HG03460 (cell line): ENCODE data around the gene OPRM1.
"Not testable (repeated sequence)": the region's sequence is repeated elsewhere in the genome, so short reads cannot be mapped to it uniquely, and the experiment has no call there.

Experiments
- ATAC-seq: cut with Tn5 transposase; IDR thresholded peaks from one replicate; pipeline ENCODE4 v1.9.1; 2021; ENCODE audit not compliant: unreplicated experiment

The OPRM1 gene

GRCh38 chr6:154236646-154237301, 197.7 kb downstream of the OPRM1 start:
- no peak for ATAC-seq

- ATAC-seq, result no peak
These were observed 199.8 kb downstream of the OPRM1 start for GRCh38 chr6:154238831-154239230.

GRCh38 chr6:154239392-154239791, 200.4 kb downstream of the OPRM1 start:
- ATAC-seq, result no peak

- not testable (repeated sequence) for ATAC-seq
These were observed 202.0 kb downstream of the OPRM1 start for GRCh38 chr6:154241061-154241460.

- ATAC-seq, result no peak
These were observed 202.5 kb downstream of the OPRM1 start for GRCh38 chr6:154241581-154241980.

- no peak for ATAC-seq
These were observed 203.7 kb downstream of the OPRM1 start for GRCh38 chr6:154242617-154243357.

GRCh38 chr6:154243793-154244750, 205.0 kb downstream of the OPRM1 start:
- ATAC-seq, result no peak

GRCh38 chr6:154245506-154245905, 206.5 kb downstream of the OPRM1 start:
- no peak for ATAC-seq

- no peak for ATAC-seq
These were observed 207.7 kb downstream of the OPRM1 start for GRCh38 chr6:154246723-154247118.

DNA sequence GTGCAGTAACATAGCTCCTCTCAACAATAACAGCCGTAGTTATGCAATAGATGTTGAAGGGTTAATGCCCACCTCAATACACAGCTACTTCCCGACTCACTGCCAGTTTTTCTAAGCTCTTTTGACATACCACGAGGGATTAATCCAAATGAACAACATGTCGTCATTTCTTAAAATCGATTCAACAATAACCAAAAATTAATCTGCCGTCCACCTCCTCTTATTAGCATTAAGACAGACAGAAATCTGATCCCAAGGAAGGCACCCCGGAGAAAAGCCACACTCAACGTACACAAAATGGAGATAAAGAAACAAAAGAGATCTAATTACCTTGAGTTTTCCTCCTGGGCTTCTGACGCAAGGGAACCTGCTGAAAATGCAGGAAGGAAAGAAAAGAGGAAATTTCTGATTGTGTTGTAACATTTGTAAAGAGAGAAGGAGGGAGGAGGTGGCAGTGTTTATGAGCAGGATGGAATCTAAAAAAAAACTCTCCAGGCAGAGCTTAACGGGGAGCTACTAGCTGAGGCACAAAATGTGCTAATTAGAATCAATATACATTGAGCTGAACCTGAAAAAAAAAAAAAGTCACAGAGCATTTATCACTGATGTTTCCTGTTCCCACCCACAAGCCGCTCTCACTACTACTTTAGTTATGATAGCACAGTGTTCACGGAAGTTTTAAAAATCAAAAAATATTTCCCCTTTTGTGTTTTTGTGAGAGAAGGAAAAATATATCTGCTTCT, 208.2 kb downstream of the OPRM1 start:
- ATAC-seq, result peak; percentile 32

- peak; percentile 62 for ATAC-seq
These were observed 210.7 kb downstream of the OPRM1 start for GRCh38 chr6:154249499-154250298.

- no peak for ATAC-seq
These were observed 212.1 kb downstream of the OPRM1 start for GRCh38 chr6:154251116-154251515.

DNA sequence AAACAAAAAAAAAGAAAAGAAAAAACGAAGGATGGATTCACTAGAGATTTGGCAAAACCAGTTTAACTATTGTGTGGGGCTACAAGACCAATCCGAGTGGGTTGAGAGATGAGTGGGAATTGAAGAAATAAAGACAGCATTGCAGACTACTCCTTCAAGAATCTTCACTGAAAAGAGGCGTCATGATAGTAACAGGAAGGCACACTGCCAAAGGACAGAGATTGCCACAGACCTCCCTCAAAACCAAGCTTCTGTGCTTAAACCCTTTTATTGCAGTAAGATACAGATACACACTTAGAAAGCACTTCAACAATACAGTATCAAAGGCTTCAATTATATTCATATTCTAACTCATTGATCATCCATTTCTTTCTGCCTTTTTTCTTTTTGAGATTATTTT, 213.6 kb downstream of the OPRM1 start:
- no peak for ATAC-seq

DNA sequence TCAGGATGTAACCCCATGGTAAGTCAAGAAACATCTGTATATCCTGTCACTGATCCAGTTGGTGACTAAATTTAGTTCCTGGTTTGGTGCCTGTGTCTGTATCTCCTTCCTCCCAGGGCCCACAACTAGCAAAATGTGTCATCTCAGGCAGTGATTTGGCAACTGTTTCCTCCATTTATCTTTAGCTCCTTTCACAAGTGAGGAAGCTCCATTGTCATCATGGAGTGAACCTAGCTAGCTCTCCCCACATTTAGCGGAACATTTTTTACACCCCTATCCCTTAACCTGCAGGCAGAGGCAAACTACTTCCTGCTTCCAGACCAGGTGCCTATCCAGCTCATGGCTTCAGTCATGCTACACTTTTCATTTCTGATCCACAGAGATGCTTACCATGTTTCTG, 218.0 kb downstream of the OPRM1 start:
- no peak for ATAC-seq

- peak; percentile 77 for ATAC-seq
These were observed 219.2 kb downstream of the OPRM1 start for GRCh38 chr6:154258064-154258757.

GRCh38 chr6:154261688-154262397, 222.8 kb downstream of the OPRM1 start:
- ATAC-seq, result no peak

GRCh38 chr6:154266560-154267099, 227.6 kb downstream of the OPRM1 start:
- ATAC-seq, result no peak

DNA sequence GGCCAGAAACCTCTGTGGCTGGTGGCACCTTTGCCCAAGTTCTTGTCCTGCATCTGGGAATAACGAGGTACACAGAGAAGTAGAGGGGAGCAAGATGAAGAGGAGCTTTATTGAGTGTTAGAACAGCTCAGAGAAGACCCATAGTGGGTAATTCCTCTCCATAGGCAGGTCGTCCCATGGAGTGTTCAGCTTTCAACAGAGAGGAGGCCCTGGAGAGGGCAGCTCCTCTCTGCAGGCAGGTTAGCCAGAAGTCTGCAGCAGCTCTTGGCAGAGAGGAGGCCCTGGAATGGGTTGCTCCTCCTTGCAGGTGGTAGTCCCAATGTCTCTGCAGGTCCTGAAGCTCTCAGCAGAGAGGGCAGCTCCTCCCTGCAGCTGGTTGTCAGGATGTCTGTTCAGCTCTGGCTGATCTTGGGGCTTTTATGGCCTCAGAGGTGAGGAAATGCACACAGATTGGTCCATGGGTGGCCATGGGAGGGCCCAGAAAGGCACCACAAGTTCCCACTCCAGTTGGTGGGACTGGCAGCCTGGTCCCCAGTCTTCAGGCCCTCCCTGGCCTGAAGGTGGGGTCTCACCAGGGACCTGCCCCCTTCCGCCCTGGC, 228.6 kb downstream of the OPRM1 start:
- no peak for ATAC-seq
